Left ventricle myocardium inferior (tissue), 1 donor: ENCODE measurements around the gene CCDC187. TPM values are rescaled to one million over a fixed set of nuclear protein-coding genes. Genes with fewer than 3 reads are reported as not detected.

Experiments
- DNase-seq: peaks from one replicate; pipeline ENCODE4 v3.0.0-alpha.2; 2020
- H3K27ac ChIP-seq: fragments of 200-600 bp; replicated peaks from 2 replicates; pipeline ENCODE4 v1.8.0; 2021
- H3K27me3 ChIP-seq: fragments of 200-600 bp; 2 replicates; pipeline ENCODE4 v1.8.0; 2021; ENCODE audit warnings: low read depth
- H3K36me3 ChIP-seq: fragments of 200-600 bp; 2 replicates; pipeline ENCODE4 v1.8.0; 2021
- H3K4me1 ChIP-seq: fragments of 200-600 bp; 2 replicates; pipeline ENCODE4 v1.8.0; 2021
- H3K4me3 ChIP-seq: fragments of 200-600 bp; 2 replicates; pipeline ENCODE4 v1.8.0; 2021; ENCODE audit warnings: mild to moderate bottlenecking, moderate library complexity
- H3K9me3 ChIP-seq: fragments of 200-600 bp; replicated peaks from 2 replicates; pipeline ENCODE4 v1.8.0; 2021
- intact Hi-C: fragments of 100-400 bp; cut with micrococcal nuclease; formaldehyde crosslinking; loops from one replicate; pipeline ENCODE4 v1.11.0; 2022
- total RNA-seq: library from RNA; stranded (reverse); fragmentation: NEBNext Ultra II Directional; extraction: Animal tissue kit (Norgen Biotek cat#: 25700); gene quantifications from one replicate; pipeline ENCODE4 v1.2.1, GENCODE V29; 2021
- TF ChIP-seq, protein P1 (sequence below): fragments of 200-600 bp; IDR thresholded peaks from 2 replicates; pipeline ENCODE4 v1.8.0; 2021; ENCODE audit warnings: antibody characterized with exemption, mild to moderate bottlenecking, borderline replicate concordance
- donor health status: DM: no; HTN: yes; CAD: no; lungs with severe emphysema.

CCDC187 gene
- total RNA-seq, 1 donor from 2014 or later, result not detected

DNA sequence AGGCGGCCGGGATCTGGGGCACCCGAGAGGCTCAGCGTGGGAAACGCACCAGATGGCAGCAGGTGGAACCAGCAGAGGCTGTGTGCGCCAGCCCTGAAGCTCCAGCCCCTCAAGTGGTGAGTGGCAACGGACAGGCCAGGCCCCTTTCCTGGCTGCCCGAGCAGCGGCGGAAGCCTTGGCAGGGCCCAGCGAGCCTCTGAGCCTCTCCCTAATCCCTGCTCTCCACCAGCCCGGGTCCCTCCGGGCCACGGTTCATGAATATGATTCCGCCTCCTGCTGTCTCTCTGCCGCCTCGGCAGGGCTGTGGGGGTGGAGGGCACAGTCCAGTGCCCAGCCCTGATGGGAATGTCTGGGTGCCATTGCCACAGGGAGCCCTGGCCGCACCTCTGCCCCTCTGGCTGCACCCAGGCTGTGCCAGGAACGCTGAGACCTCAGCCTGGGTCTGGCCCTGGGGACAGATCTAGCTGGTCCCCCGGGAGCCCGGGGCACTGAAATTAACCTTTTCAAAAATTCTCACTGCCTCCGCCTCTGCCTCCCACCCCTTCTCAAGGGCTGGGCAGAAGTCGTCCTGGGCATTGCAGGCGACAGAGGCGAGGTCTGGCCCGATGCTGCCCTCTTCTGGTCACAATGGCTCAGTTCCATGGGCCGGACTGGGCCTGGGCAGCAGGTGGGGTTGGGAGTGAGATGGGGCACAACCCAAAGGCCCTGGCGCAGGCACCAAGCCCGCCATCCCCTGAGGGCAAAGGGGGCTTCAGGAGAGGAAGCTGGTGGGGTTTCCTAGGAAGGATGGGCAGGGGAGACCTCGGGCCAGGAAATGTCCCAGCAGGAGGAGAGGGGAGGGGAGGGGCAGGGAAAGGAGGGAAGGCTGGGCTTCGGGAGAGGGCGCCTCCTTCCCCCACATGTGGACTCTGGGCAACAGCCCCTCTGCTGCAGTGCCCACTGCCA, 20.3 kb downstream of the CCDC187 start:
- Histone ChIP-seq H3K9me3 (no peaks in the 10 kb centered on the region), H3K27ac (peak overlapping the region; percentile 54), H3K4me3 (peak overlapping the region; percentile 50), H3K4me1 (peaks cover 8% of the 10 kb centered on the region), H3K27me3 (peaks cover 89% of the 10 kb centered on the region), H3K36me3 (no peaks in the 10 kb centered on the region)
- DNase-seq, result peak; percentile 79
- TF ChIP-seq, protein P1, sequence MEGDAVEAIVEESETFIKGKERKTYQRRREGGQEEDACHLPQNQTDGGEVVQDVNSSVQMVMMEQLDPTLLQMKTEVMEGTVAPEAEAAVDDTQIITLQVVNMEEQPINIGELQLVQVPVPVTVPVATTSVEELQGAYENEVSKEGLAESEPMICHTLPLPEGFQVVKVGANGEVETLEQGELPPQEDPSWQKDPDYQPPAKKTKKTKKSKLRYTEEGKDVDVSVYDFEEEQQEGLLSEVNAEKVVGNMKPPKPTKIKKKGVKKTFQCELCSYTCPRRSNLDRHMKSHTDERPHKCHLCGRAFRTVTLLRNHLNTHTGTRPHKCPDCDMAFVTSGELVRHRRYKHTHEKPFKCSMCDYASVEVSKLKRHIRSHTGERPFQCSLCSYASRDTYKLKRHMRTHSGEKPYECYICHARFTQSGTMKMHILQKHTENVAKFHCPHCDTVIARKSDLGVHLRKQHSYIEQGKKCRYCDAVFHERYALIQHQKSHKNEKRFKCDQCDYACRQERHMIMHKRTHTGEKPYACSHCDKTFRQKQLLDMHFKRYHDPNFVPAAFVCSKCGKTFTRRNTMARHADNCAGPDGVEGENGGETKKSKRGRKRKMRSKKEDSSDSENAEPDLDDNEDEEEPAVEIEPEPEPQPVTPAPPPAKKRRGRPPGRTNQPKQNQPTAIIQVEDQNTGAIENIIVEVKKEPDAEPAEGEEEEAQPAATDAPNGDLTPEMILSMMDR, result peak; percentile 87
- intact Hi-C loops, result no loop called here

DNA sequence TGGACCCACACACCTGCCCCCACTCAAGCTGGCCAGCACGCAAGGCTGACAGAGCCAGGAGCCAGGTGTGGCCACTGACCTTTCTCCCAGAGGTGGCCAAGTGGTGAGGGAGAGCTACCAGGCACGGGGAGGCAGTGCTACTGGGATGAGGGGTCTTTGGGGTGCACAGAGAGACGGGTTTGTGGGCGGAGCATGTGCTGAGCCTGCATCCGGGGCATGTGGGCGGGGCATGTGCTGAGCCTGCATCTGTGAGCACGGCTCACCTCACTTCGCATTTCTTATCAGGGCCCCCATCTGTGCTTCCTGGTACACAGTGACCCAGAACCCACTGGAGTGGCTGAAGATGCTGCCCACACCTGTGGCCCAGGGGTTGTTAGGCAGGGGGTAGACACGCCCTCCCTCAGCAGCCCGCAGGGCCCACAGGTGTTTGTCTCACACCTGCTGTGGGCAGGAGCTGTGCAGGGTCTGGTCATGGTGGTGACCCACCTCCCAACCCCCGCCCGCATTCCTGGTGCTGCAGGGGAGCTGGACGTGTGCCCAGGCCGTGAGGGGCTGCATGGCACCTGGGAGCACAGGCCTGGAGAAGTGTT, 21.5 kb downstream of the CCDC187 start:
- no peak for DNase-seq
- Histone ChIP-seq H3K4me3 (no peak overlapping the region), H3K36me3 (no peaks in the 10 kb centered on the region), H3K27ac (no peak overlapping the region), H3K9me3 (no peaks in the 10 kb centered on the region), H3K4me1 (peaks cover 8% of the 10 kb centered on the region), H3K27me3 (peaks cover 89% of the 10 kb centered on the region)
- intact Hi-C loops, result no loop called here
- TF ChIP-seq, protein P1, result no peak

DNA sequence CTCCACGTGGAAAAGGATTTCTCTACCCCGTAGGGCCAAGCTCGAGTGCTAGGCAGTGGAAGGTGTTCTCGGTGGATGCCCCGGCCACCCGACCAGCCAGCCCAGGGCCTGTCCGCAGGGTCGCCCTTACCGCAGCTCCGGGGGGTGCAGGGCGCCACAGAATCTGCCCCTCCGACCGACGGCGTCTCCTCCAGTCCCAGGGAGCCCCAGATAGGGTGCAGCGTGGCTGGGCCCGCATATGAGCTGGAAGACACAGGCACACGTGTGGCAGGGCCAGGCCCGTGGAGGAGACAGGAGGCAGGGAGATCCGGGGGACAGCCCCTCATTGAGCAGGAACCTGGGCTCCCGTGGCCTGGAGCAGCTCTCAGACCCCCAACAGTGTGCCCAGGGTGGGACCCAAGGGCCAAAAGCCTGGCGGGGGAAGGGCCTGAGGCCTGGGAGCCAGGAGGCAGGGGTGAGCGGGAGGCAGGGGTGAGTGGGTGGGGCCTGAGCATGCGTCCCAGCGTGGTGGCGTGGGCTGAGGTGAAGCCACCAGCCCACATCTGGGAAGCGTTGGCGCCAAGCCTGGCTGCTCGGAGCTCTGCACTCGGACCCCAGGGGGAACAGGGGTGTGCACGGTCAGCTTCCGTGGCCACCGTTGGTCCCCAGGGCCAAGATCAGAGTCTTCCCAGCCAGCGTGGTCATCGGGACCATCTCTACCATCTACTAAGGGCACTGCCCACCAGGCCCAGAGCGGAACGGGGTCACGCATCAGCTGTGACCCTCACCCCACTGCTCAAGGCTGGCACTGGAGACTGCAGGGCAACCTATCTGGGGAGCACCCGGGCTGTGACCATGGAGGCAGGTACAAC, 22.2 kb downstream of the CCDC187 start:
- Histone ChIP-seq H3K27me3 (peaks cover 87% of the 10 kb centered on the region), H3K9me3 (no peaks in the 10 kb centered on the region), H3K4me3 (no peak overlapping the region), H3K27ac (no peak overlapping the region), H3K36me3 (no peaks in the 10 kb centered on the region), H3K4me1 (peaks cover 8% of the 10 kb centered on the region)
- TF ChIP-seq, protein P1, result no peak
- DNase-seq, result no peak
- intact Hi-C loops, result no loop called here

DNA sequence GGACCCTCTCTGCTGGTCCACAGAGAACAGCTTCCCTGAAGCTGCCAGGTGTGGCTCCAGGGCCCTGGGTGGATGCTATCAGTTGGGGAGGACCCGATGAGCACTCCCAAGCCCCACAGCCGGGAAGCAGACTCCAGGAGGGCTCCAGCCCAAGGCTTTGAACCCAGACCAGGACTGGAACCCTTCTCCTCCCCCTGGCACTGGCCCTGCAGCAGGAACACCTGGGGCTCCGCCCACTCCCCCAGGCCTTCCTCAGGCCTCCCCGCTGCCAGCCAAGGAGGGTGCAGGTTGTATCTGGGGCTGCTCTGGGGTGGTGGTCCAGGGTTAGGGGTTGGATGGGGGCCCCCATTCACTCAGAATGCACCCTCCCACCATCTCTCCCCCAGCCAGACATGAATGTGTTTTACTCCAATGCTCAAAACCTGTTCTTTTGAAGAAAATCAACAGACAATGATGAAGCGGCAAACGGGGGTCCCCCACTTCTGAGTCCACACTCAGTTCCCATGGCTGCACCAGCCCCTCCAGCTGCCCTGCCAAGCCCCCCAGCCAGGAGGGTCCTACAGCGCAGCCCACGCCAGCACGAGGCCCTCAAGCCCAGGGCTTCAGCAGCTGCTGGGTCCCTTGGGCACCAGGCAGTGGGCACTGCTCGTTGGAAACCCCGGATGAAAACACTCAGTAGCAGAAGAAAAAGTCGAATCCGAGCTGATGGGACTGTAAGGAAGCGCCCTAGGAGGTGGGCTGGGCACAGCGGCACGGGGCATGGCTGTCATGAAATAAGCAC, 23.2 kb downstream of the CCDC187 start:
- no peaks in the 10 kb centered on the region for H3K36me3 ChIP-seq
- H3K27me3 ChIP-seq, result peaks cover 87% of the 10 kb centered on the region
- DNase-seq, result no peak

More for the DNA sequence above, 23.2 kb downstream of the CCDC187 start:
- H3K9me3 ChIP-seq, result no peaks in the 10 kb centered on the region
- H3K4me3 ChIP-seq, result no peak overlapping the region
- peaks cover 8% of the 10 kb centered on the region for H3K4me1 ChIP-seq
- no peak overlapping the region for H3K27ac ChIP-seq
- TF ChIP-seq, protein P1, result no peak
- intact Hi-C loops, result no loop called here
